ENCODE results near the gene YPEL3. TPM values are rescaled to one million over a fixed set of nuclear protein-coding genes. Genes with fewer than 3 reads are reported as not detected.

Gene YPEL3
- total and polyA plus RNA-seq, 4 donors = 56.2 to 208 (median 93.5) TPM

DNA sequence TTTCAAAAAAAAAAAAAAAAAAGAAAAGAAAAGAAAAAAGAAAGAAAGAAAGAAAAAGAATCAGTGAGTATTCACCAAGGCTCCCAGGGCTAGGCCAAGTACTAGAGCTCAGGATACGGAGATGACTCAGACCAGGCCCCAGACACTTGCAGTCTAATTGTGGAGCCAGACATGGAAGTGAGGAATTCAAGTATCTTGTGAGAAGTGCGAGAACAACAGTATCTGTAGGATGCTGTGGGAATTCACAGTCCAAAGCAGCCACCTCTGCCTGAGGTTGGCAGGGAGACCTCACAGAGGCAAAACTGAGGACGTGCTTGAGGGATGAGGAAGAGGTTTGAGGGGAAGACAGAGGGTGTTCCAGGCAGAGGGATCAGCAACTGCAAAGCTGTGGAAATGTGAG lies 44.5 kb downstream of the YPEL3 start:
- H3K4me1 ChIP-seq (ENCODE audit: control insufficient read depth in 5 of 5, insufficient read depth in 5 of 5, low read length in 5 of 5) = peaks cover 0 to 11% (median 3%) of the 10 kb centered on the region in 5 donors
- ATAC-seq (ENCODE audit: insufficient read depth, low FRiP score) = no peak
- no peak overlapping the region for H3K9ac ChIP-seq (ENCODE audit: insufficient read depth in 1 of 2, low read length in 2 of 2)
- peaks cover 0 to 3% (median 0%) of the 10 kb centered on the region in 4 donors for H3K36me3 ChIP-seq (ENCODE audit: control insufficient read depth in 4 of 4, insufficient read depth in 4 of 4, low read length in 4 of 4)
- no peak for TF ChIP-seq CTCF (IDR thresholded peaks at IDR 0.05; ENCODE audit: control extremely low read depth, extremely low read depth)
- H3K27ac ChIP-seq (ENCODE audit: low read depth in 1 of 2, low read length in 1 of 2) = no peak overlapping the region
- WGBS, 2 donors = 84 to 88% methylated on average over 3 of the region's 3 CpGs
- DNase-seq = no peak
- H3K4me3 ChIP-seq = no peak overlapping the region
- H3K9me3 ChIP-seq (ENCODE audit: control insufficient read depth in 4 of 4, insufficient read depth in 3 of 4, low read length in 3 of 4) = no peaks in the 10 kb centered on the region
- H3K27me3 ChIP-seq (ENCODE audit: control insufficient read depth in 3 of 3, insufficient read depth in 3 of 3, low read length in 2 of 3) = no peaks in the 10 kb centered on the region

- H3K9ac ChIP-seq (ENCODE audit: insufficient read depth in 1 of 2, low read length in 2 of 2) = no peak overlapping the region
- H3K27me3 ChIP-seq (ENCODE audit: control insufficient read depth in 3 of 3, insufficient read depth in 3 of 3, low read length in 2 of 3) = no peaks in the 10 kb centered on the region
- H3K4me3 ChIP-seq = no peak overlapping the region
- no peak overlapping the region for H3K27ac ChIP-seq (ENCODE audit: low read depth in 1 of 2, low read length in 1 of 2)
- 91 to 96% methylated on average over 8 of the region's 8 CpGs for whole genome bisulfite sequencing, 2 donors
- no peak for TF ChIP-seq CTCF (IDR thresholded peaks at IDR 0.05; ENCODE audit: control extremely low read depth, extremely low read depth)
- H3K36me3 ChIP-seq (ENCODE audit: control insufficient read depth in 4 of 4, insufficient read depth in 4 of 4, low read length in 4 of 4) = no peaks in the 10 kb centered on the region
- DNase-seq (no peak), ATAC-seq (ENCODE audit: insufficient read depth, low FRiP score) (no peak)
- H3K9me3 ChIP-seq (ENCODE audit: control insufficient read depth in 4 of 4, insufficient read depth in 3 of 4, low read length in 3 of 4) = no peaks in the 10 kb centered on the region
- H3K4me1 ChIP-seq (ENCODE audit: control insufficient read depth in 5 of 5, insufficient read depth in 5 of 5, low read length in 5 of 5) = peaks cover 0 to 11% (median 3%) of the 10 kb centered on the region in 5 donors
Observed at GRCh38 chr16:30049871-30050270, 46.1 kb downstream of the YPEL3 start.

- Histone ChIP-seq H3K4me3 (no peak overlapping the region), H3K27me3 (ENCODE audit: control insufficient read depth in 3 of 3, insufficient read depth in 3 of 3, low read length in 2 of 3) (peaks cover 0 to 2% (median 0%) of the 10 kb centered on the region in 3 donors), H3K9ac (ENCODE audit: insufficient read depth in 1 of 2, low read length in 2 of 2) (no peak overlapping the region), H3K27ac (ENCODE audit: low read depth in 1 of 2, low read length in 1 of 2) (no peak overlapping the region), H3K4me1 (ENCODE audit: control insufficient read depth in 5 of 5, insufficient read depth in 5 of 5, low read length in 5 of 5) (no peaks in the 10 kb centered on the region), H3K9me3 (ENCODE audit: control insufficient read depth in 4 of 4, insufficient read depth in 3 of 4, low read length in 3 of 4) (no peaks in the 10 kb centered on the region), H3K36me3 (ENCODE audit: control insufficient read depth in 4 of 4, insufficient read depth in 4 of 4, low read length in 4 of 4) (no peaks in the 10 kb centered on the region)
- DNase-seq (no peak), ATAC-seq (ENCODE audit: insufficient read depth, low FRiP score) (no peak)
- WGBS, 2 donors = 94% methylated on average over 1 of the region's 1 CpG
- no peak for TF ChIP-seq CTCF (IDR thresholded peaks at IDR 0.05; ENCODE audit: control extremely low read depth, extremely low read depth)
Observed at GRCh38 chr16:30046588-30046987, 49.4 kb downstream of the YPEL3 start.

GRCh38 chr16:30046178-30046577 lies 49.8 kb downstream of the YPEL3 start:
- ATAC-seq (ENCODE audit: insufficient read depth, low FRiP score) (no peak), DNase-seq (no peak)
- H3K4me3 ChIP-seq = no peak overlapping the region
- no peak overlapping the region for H3K27ac ChIP-seq (ENCODE audit: low read depth in 1 of 2, low read length in 1 of 2)
- H3K27me3 ChIP-seq (ENCODE audit: control insufficient read depth in 3 of 3, insufficient read depth in 3 of 3, low read length in 2 of 3) = peaks cover 0 to 2% (median 0%) of the 10 kb centered on the region in 3 donors
- H3K9ac ChIP-seq (ENCODE audit: insufficient read depth in 1 of 2, low read length in 2 of 2) = no peak overlapping the region
- H3K9me3 ChIP-seq (ENCODE audit: control insufficient read depth in 4 of 4, insufficient read depth in 3 of 4, low read length in 3 of 4) = no peaks in the 10 kb centered on the region
- no peaks in the 10 kb centered on the region for H3K36me3 ChIP-seq (ENCODE audit: control insufficient read depth in 4 of 4, insufficient read depth in 4 of 4, low read length in 4 of 4)
- no peaks in the 10 kb centered on the region for H3K4me1 ChIP-seq (ENCODE audit: control insufficient read depth in 5 of 5, insufficient read depth in 5 of 5, low read length in 5 of 5)
- 63 to 73% methylated on average over 8 of the region's 8 CpGs for WGBS, 2 donors
- no peak for TF ChIP-seq CTCF (IDR thresholded peaks at IDR 0.05; ENCODE audit: control extremely low read depth, extremely low read depth)

Data from lung (tissue), 12 donors.